Activated T-cell treated with anti-CD3 and anti-CD28 coated beads for 1 hour (primary cell): ENCODE data around the gene TMEM171.

ENCODE experiments used
- DNase-seq: peaks from one replicate; pipeline ENCODE4 v3.0.0-alpha.2; 2020; ENCODE audit warnings: low read depth

The TMEM171 gene

DNA sequence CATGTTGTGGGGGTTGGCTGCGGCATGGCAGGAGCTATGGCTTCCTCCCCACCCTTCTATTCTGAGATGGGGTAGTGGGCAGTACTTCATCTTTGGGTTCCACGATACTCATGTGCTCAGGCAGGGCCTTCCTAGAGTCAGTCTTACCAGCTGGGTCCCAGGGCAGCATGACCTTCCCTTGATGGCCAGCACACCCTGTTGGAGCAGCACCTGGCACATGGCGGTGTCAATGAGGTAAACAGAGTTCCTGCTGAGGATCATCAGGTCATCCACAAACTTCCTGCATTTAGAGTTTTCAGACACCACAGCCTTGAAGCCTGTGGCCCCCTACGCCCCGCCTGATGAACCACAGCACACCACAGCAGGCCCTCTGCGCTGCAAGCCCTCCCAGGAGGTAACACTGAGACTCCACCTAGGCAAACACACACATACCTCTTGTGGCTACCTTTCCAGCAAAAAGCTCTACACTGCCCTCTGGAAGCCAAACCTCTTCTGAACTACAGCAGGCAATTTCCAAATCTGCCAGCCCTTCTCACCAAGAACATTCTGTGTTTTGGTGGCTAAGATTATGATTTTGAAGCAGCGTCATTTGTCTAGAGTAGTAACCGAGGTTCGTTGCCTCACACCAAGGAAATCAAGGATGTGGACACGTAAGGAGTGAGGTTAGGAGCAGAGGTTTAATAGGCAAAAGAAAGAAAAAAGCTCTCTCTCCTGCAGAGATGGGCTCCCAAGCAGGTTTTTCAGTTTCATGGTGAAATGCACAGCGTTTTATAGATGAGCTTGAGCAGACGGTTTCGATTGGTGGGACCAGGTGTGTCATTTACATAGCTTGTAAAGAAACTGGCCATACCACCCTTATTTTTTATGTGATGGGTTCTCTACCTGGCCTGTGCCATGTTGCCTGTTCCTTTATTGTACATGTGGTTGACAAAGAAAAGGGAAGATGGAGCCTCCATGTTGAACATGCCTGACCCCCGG, 32.3 kb downstream of the TMEM171 start:
- no peak for DNase-seq

DNA sequence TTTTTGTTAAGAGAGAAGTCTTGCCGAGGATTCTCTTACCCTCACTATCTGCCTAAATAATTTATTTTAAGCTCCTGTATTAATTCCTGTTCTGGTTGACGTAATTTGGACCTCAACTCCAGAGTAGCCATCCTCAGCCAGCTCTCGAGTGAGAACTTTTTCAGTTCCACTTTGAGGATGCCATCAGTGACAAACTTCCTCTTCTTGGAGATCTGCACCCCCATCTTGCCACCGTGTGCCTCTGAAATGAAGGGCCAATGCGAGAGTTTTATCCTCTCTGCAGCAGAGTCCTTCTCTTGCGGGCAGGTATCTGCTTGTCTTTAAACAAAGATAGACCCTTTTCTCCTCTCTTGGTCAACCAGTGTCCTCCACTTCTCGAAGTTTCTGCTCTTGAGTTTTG, 33.1 kb downstream of the TMEM171 start:
- DNase-seq, result no peak

DNA sequence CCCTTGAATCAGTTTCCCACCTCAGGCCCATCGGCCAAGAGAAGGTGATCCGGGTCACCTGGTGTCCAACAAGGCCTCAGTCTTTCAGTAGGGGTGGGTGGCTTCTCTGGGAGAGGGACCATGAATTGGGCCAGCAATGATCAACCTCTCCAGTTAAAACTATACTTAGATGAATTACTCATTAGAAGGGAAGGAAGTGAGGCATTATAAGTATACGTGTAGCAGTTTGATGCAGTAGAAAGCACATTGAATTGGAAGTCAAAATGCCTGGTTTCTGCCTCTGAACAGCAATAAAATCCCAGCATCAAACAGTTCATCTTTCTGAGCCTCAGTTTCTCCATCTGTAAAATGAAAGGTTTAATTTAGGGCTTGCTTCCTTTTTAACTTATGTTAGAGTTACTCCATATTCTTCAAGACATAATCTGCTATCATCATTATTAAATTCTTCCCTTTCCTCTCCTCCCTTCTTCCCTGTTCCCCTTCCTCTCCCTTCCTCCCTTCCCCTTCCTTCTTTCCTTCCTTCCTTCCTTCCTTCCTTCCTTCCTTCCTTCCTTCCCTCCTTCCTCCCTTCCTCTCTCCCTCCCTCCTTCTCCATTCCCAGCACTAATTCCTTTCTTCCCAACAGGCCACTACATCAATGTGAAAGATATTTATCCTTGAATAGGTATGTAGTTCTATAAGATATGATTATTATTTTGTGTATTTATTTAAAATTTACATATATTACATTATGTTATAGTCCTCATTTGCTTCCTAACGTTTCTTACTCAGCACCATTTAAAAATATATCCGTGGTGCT, 34.0 kb downstream of the TMEM171 start:
- DNase-seq, result no peak

DNA sequence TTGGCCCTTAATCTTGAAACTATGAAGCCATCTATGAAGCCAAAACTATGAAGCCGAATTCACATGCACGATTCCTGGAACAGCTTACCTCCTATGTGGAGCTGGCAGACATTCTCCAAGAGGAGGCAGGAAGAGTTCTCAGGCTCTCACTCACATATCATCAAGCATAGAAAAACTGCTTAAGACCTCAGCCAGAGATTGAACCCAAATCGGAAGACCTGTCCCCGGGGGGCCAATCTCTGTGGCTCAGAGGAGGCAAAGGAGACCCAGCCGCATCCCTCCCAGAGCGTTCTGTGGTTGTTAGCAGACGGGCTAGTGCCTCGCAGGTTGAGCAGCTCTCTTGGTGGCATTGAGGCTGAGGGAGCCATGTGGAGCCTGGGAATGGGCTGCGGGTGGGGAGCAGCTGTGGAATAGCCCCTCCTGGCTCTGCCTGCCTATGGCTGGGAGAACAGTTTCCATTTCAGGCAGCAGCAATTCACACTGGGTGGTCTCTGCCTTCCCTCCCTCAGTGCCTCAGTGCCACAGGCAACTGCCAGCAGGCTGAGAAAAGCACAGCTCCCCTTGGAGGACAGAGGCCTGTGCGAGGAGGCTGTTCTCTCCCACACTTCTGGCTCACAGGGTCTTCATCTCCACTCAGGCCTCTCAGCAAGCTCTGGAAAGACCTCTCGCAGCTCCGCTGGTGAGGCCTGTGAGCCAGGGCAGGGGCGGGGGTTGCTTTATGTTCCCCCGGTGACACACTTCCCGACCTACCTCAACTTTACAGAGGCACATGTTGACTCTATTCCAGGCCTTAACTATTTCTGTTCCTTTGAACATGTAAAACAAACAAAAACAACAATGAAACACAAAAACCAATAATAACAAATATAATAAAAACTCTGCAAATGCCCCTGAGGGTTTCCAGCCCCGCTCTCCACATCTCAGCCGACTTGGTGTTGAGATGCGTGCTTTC, 35.2 kb downstream of the TMEM171 start:
- DNase-seq, result no peak

DNA sequence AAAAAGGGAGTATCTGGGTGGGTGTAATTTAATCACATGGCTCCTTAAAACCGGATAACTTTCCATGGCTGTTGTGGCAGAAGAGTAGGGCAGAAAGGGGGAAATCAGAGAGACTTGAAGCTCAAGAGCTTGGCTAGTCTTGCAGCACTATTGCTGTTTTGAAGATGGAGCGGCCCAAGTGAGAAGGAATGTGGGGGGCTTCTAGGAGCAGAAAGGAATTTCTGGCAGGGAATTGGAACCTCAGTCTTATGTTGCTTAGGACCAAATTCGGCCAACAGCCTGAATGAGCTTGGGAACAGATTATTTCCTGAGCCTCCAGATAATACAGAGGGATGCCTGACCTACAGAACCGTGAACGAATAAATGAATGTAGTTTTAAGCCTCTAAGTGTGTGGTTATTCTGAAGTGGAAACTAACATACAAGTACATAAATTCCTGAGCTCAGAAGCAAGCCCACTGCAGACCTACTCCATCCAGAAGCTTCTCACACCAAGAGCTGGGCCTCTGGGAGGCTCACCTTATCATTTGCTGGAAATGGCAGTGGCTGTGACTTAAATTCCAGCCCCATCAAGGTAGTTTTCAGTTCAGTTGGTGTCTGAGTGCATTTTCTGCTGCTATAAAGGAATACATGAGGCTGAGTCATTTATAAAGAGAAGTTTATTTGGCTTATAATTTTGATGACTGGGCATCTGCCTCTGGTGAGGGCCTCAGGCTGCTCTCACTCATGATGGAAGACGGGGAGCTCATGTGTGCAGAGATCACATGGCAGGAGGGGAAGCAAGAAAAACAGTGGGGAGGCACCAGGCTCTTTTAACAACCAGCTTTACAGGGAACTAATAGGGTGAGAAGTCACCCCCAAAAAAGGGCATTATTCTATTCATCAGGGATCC, 37.3 kb downstream of the TMEM171 start:
- DNase-seq, result no peak

DNA sequence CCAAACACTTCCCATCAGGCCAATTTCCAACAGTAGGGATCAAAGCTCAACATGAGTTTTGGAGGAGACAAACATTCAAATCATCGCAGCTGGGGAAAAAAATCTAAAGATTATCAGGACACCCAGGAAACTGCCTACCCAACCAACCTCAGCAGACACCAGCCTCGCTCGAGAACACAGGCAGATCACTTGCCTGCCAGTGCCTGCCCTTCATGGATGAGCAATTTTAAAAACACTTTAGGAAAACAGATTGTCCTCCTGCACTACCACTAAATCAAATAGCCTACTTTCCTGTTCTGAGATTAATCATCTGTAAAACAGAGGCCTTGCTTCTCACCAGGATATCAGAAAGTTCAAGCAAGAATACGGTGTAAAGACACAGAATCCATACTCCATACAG, 37.9 kb downstream of the TMEM171 start:
- DNase-seq, result no peak

DNA sequence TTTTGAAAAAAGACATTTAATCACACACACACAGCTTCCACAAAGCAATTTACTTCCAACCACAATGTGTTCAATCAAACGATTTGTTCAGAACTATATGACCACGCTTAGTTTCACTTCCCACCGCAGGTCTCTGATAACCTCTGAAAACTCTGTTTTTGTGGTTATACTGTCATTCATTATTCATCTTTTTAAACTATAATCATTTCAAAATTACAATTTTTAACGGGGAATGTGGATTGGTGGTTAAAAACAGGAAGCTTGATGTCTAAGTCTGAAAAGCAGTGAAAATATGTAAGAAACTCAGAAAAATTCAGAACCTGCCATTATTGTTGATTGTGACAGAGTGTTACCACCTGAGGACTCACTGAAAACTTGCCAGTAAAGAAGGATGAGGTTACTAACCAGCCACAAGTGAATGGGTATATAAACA, 39.9 kb downstream of the TMEM171 start:
- no peak for DNase-seq

DNA sequence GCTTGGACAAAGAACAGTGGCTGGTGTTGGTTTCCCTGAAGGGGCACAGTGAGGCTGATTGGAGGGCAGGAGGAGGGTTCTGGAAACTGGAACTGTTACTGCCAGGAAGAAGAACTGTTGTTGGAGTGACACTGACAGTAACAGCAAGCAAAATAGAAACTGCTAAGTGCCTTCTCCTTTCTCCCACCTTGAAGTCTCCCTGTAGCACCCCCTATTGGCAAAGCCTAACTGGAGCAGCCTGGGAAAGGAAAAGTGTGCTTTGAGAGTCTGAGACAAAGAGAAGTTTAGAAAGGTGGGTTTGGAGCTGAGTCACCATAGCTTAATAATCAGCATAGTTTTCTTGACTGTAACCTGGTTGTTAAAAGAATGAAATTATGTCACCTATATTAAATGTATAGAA, 50.1 kb downstream of the TMEM171 start:
- DNase-seq, result no peak

DNA sequence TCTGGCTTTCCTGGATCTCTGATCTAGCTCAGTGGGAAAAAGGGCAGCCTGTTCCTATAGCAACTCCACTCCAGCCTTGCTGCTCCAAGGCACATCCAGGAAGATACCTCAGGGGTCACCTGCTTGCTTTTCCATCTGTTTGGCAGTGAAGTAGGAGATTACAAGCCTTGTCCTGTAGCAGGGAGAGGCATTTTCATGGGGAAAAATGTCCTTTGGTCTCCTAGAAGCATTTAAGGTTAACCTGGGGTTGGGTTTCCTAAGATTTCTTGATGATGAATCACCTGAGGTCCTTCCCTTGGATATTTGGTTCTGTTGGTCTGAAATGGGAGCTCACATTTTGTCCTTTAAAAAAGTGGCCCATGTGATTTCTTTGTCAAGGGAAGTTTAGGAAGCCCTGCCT, 51.1 kb downstream of the TMEM171 start:
- DNase-seq, result no peak

DNA sequence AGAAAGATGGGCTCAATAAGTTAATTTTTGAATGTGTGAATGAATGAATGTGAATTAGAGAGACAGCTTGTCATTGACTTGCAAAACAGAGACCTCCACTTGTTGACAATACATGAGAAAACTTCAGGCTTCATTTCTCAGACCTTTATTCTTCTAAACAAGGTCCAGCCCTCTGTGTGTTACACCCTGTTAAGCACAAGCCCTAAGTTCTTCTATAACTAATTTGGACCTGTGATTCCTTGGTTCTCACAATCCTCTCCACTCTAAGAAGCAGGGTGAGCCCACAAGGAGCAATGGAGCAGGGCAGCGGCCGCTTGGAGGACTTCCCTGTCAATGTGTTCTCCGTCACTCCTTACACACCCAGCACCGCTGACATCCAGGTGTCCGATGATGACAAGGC, 52.6 kb downstream of the TMEM171 start, which contains the start of gene TMEM174:
TSS of gene TMEM174 (plus strand) at position 243 of the 400 bp plus-strand sequence. CDS start at position 294, 51 bp downstream.
- no peak for DNase-seq

DNA sequence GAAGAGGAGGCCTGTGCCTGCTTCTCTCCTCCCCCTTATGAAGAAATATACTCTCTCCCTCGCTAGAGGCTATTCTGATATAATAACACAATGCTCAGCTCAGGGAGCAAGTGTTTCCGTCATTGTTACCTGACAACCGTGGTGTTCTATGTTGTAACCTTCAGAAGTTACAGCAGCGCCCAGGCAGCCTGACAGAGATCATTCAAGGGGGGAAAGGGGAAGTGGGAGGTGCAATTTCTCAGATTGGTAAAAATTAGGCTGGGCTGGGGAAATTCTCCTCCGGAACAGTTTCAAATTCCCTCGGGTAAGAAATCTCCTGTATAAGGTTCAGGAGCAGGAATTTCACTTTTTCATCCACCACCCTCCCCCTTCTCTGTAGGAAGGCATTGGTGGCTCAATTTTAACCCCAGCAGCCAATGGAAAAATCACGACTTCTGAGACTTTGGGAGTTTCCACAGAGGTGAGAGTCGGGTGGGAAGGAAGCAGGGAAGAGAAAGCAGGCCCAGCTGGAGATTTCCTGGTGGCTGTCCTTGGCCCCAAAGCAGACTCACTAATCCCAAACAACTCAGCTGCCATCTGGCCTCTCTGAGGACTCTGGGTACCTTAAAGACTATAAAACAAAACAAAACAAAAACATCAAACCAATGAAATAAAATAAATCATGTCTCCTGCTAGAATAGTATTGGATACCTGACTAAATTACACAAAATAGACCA, 53.9 kb downstream of the TMEM171 start:
- no peak for DNase-seq

DNA sequence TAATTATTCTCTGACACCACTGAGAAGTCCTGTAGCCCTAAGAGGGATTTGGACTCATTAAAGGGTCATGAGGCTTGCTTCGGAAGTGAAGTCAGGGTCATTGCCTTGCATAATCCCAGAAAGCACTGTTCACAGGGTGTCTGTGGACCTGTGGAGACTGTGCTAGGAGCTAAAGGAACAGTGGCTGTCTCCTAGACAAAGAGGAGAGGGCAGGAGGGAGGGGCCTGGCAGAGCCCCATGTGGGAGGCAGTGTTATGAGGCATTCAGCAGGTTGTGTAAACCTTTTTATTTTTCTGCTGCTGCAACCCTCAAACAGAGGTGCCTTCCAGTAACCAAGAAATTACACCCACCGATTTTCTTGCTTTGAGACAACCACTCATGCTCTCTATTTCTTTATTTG, 55.9 kb downstream of the TMEM171 start:
- DNase-seq, result no peak

DNA sequence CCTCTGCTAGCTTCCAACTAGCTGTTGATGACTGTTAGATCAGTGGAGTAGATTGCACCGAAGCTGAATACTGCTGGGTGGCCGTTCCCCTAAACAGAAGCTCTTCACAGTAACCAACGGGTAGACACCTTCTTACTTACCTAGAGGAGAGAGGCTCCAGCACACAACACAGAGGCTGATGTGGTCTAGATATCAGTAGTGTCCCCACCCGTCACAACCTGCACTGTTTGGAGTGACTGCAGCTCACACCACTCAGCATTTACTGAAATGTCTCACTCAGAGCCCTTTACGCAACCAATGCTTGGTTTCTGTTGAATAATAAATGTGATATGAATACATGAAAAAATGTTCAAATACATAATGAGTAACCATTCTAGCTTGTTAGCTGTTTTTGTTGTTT, 57.9 kb downstream of the TMEM171 start:
- no peak for DNase-seq

DNA sequence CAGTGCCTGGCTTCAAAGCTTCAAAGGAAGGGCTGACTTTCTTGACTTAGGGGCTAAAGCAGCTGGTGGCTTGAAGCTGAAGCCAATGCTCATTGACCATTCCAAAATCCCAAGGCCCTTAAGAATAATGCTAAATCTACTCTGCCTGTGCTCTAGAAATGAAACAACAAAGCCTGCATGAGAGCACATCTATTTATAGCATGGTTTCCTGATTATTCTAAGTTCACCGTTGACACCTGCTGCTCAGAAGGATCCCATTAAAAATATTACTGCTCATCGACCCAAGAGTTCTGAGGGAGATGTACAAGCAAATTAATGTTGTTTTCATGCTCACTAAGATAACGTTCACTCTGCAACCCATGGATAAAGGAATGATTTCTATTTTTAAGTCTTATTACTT, 59.4 kb downstream of the TMEM171 start:
- no peak for DNase-seq

DNA sequence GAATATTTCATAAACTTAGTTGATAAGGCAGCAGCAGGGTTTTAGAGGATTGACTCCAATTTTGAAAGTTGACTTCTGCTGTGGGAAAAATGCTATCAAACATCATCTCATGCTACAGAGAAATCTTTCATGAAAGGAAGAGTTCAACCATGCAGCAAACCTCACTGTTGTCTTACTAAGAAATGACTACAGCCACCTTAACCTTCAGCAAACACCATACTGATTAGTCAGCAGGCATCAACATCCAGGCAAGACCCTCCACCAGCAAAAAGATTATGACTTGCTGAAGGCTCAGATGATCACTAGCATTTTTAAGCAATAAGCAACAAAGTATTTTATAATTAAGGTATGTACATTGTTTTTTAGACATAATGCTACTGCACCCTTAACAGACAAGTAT, 60.2 kb downstream of the TMEM171 start:
- no peak for DNase-seq
